ENCODE measurements around the gene MGA.

GRCh38 chr15:41713047-41713446 lies 52.8 kb downstream of the MGA start:
- TF ChIP-seq POLR2A (IDR thresholded peaks at IDR 0.05) (no peak), CTCF (IDR thresholded peaks at IDR 0.05) (no peak), POLR2AphosphoS5 (IDR thresholded peaks at IDR 0.05) (peak; percentile 14)
